ENCODE measurements around the gene MYL4.

DNA sequence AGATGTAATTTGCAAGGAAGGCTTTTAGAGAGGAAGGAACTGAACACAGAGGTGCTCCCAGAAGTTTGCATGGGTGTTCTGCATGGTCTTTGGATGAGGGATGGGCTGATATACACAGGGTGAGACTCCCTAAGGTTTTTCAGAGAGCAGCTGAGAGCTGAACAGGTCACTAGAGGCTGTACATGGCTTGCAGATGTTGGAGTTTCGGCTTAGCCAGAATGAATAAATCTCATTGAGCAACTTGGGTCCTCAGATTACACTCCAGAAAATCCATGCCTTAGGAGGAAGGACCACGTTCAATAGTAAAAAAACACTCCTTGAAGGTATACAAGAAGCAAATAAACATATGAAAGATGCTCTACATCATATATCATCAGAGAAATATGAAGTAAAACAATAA lies 37.0 kb downstream of the MYL4 start:
- TF ChIP-seq EZH2 (IDR thresholded peaks at IDR 0.05) (no peak), POLR2AphosphoS5 (IDR thresholded peaks at IDR 0.05; ENCODE audit: borderline replicate concordance, low read depth, low read length) (no peak)
